GM23338 (cell line): ENCODE results near the gene DMWD. TPM values are rescaled to one million over a fixed set of nuclear protein-coding genes. Genes with fewer than 3 reads are reported as not detected.

ENCODE experiments used
- ATAC-seq: fragments of 200-7000 bp; cut with Tn5 transposase; 3 replicates; pipeline ENCODE4 v1.9.1; 2020
- DNase-seq: peaks from one replicate; pipeline ENCODE4 v3.0.0-alpha.2; 2015; ENCODE audit warnings: low spot score
- H2AFZ ChIP-seq: fragments of 200-600 bp; sonication (generic); 2 replicates; pipeline ENCODE4 v1.8.0; 2016; ENCODE audit warnings: antibody characterized with exemption, mild to moderate bottlenecking, moderate library complexity
- H3F3A ChIP-seq: fragments of 200-600 bp; sonication (generic); replicated peaks from 2 replicates; pipeline ENCODE4 v1.8.0; 2017; ENCODE audit warnings: antibody characterized with exemption, mixed run types, low read depth
- H3K27ac ChIP-seq: fragments of 200-600 bp; sonication (generic); 2 replicates; pipeline ENCODE4 v1.6.1; 2016; ENCODE audit warnings: low read depth
- H3K27me3 ChIP-seq: fragments of 200-600 bp; sonication (generic); 2 replicates; pipeline ENCODE4 v1.8.0; 2016; ENCODE audit warnings: mild to moderate bottlenecking, mixed run types, moderate library complexity; ENCODE audit not compliant: insufficient read depth
- H3K36me3 ChIP-seq: fragments of 200-600 bp; sonication (generic); 2 replicates; pipeline ENCODE4 v1.8.0; 2016; ENCODE audit warnings: mild to moderate bottlenecking; ENCODE audit not compliant: insufficient read depth
- H3K4me1 ChIP-seq: fragments of 200-600 bp; sonication (generic); 2 replicates; pipeline ENCODE4 v1.8.0; 2016; ENCODE audit warnings: mild to moderate bottlenecking, moderate library complexity; ENCODE audit not compliant: insufficient read depth
- H3K4me2 ChIP-seq: fragments of 200-600 bp; sonication (generic); 2 replicates; pipeline ENCODE4 v1.7.1; 2017; ENCODE audit warnings: mixed run types
- H3K4me3 ChIP-seq: fragments of 200-600 bp; sonication (generic); 2 replicates; pipeline ENCODE4 v1.6.1; 2016; ENCODE audit warnings: mixed run types
- H3K79me2 ChIP-seq: fragments of 200-600 bp; sonication (generic); replicated peaks from 2 replicates; pipeline ENCODE4 v1.8.0; 2017; ENCODE audit warnings: mild to moderate bottlenecking; ENCODE audit not compliant: insufficient read depth
- H3K9me2 ChIP-seq: fragments of 200-600 bp; sonication (generic); 2 replicates; pipeline ENCODE4 v1.8.0; 2017; ENCODE audit not compliant: insufficient read depth
- H4K20me1 ChIP-seq: fragments of 200-600 bp; sonication (generic); replicated peaks from 2 replicates; pipeline ENCODE4 v1.8.0; 2017; ENCODE audit warnings: mild to moderate bottlenecking; ENCODE audit not compliant: insufficient read depth
- H3K27ac Mint-ChIP-seq: 2 replicates; pipeline ENCODE4 v1.8.0; 2020; ENCODE audit warnings: inconsistent platforms, mild to moderate bottlenecking, moderate library complexity, mixed read lengths
- H3K27me3 Mint-ChIP-seq: 3 replicates; pipeline ENCODE4 v1.8.0; 2022; ENCODE audit warnings: low read depth, mild to moderate bottlenecking, moderate library complexity, mixed read lengths, inconsistent platforms; ENCODE audit not compliant: insufficient read depth, poor library complexity
- H3K36me3 Mint-ChIP-seq: 3 replicates; pipeline ENCODE4 v1.8.0; 2021; ENCODE audit warnings: low read depth, mild to moderate bottlenecking, inconsistent platforms, moderate library complexity, mixed read lengths
- H3K4me1 Mint-ChIP-seq: 3 replicates; pipeline ENCODE4 v1.8.0; 2020; ENCODE audit warnings: mild to moderate bottlenecking, inconsistent platforms, mixed read lengths
- H3K4me3 Mint-ChIP-seq: 3 replicates; pipeline ENCODE4 v1.8.0; 2021; ENCODE audit warnings: moderate library complexity, mild to moderate bottlenecking, inconsistent platforms, mixed read lengths
- H3K9me3 Mint-ChIP-seq: 3 replicates; pipeline ENCODE4 v1.8.0; 2020; ENCODE audit warnings: moderate library complexity, mild to moderate bottlenecking, inconsistent platforms, mixed read lengths
- CREB1 ChIP-seq: fragments of 250-450 bp; sonication (Bioruptor Pico); IDR thresholded peaks from 2 replicates; pipeline ENCODE4 v1.5.0; 2020; ENCODE audit warnings: low read depth, mild to moderate bottlenecking, moderate library complexity
- POLR2AphosphoS5 ChIP-seq: IDR thresholded peaks from 2 replicates; pipeline ENCODE4 v1.6.1; 2016; ENCODE audit warnings: antibody characterized with exemption, low read depth
- ZNF114 ChIP-seq: fragments of 250-450 bp; sonication (Bioruptor Pico); IDR thresholded peaks from 2 replicates; pipeline ENCODE4 v1.5.0; 2020; ENCODE audit warnings: mild to moderate bottlenecking, moderate library complexity
- ZNF331 ChIP-seq: fragments of 250-450 bp; sonication (Bioruptor Pico); IDR thresholded peaks from 2 replicates; pipeline ENCODE4 v1.5.0; 2020; ENCODE audit warnings: low read depth, mild to moderate bottlenecking, moderate library complexity
- polyA plus RNA-seq: library from polyadenylated mRNA; unstranded; fragments of >200 nt; fragmentation: Nextera tagmentation; extraction: Ambion mirVana; gene quantifications from 2 replicates; pipeline ENCODE4 v1.2.1, GENCODE V29; 2016
- total RNA-seq: library from RNA; depleted of rRNA; stranded (reverse); fragments of >200 nt; shearing (Covaris generic); gene quantifications from 2 replicates; pipeline ENCODE4 v1.2.3, GENCODE V29; 2014
- TF ChIP-seq, protein P1 (sequence below): fragments of 250-450 bp; sonication (Bioruptor Pico); IDR thresholded peaks from 2 replicates; pipeline ENCODE4 v1.5.0; 2020; ENCODE audit warnings: mild to moderate bottlenecking, moderate library complexity
- TF ChIP-seq, protein P2 (sequence below): IDR thresholded peaks from one replicate; pipeline ENCODE4 v1.6.1; 2018; ENCODE audit warnings: antibody characterized with exemption; ENCODE audit not compliant: unreplicated experiment
- TF ChIP-seq, protein P3 (sequence below), 2 experiments: fragments of 200-600 bp in 1 of 2; sonication (generic) in 1 of 2; conservative IDR thresholded peaks; 2 replicates each; pipeline versions ENCODE4 v1.5.1 to v1.6.1; 2016 to 2017; ENCODE audit warnings: antibody characterized with exemption in 2 of 2, low read depth in 2 of 2, mild to moderate bottlenecking in 2 of 2, moderate library complexity in 1 of 2

Gene DMWD
- total and polyA plus RNA-seq, 2 experiments from 2014 or later, result 12.1 to 45.6 TPM

DNA sequence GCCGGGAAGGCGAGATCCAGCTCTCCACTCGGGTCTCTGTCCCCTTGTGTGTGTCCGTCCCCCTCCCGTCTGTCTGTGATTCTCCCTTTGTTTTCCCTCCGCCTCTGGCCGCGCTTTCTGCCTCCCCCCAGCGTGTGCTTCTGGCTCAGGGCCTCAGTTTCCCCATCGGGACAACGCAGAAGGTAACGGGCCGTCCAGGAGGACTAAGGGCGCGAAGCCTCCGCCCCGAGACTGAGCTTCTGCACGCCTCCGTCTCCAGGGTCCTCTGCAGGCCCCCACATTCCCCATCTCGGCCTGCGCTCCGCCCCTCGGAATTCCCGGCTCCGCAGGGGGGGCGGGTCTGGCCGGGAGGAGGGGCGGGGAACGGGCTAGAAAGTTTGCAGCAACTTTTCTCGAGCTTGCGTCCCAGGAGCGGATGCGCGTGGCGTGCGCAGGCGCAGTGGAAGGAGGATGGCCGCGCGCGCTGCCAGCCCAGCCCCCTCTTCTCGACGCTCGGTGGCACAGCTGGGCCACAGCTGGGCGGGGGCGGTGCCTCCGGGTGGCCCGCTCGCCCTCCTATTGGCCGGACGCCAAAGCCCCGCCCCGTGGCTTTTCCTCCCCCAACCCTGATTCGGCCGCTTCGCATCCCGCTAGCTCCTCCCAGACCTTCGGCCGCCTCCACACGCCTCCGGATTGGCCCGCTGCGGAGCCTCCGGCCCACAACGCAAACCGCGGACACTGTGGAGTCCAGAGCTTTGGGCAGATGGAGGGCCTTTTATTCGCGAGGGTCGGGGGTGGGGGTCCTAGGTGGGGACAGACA, 23.5 kb downstream of the DMWD start, which contains the start of gene SIX5:
SIX5 (minus strand) TSS at position 269 of the 799 bp plus-strand sequence. CDS start 408 bp downstream, outside the sequence.
- Histone ChIP-seq H2AFZ (no peak within 1 kb of the TSS), H3K9me2 (no peaks in the 10 kb centered on the region)
- TF ChIP-seq POLR2AphosphoS5 (peak; percentile 87), CREB1 (CRISPR knock-in tag) (peak; percentile 72)
- TF ChIP-seq, protein P1, sequence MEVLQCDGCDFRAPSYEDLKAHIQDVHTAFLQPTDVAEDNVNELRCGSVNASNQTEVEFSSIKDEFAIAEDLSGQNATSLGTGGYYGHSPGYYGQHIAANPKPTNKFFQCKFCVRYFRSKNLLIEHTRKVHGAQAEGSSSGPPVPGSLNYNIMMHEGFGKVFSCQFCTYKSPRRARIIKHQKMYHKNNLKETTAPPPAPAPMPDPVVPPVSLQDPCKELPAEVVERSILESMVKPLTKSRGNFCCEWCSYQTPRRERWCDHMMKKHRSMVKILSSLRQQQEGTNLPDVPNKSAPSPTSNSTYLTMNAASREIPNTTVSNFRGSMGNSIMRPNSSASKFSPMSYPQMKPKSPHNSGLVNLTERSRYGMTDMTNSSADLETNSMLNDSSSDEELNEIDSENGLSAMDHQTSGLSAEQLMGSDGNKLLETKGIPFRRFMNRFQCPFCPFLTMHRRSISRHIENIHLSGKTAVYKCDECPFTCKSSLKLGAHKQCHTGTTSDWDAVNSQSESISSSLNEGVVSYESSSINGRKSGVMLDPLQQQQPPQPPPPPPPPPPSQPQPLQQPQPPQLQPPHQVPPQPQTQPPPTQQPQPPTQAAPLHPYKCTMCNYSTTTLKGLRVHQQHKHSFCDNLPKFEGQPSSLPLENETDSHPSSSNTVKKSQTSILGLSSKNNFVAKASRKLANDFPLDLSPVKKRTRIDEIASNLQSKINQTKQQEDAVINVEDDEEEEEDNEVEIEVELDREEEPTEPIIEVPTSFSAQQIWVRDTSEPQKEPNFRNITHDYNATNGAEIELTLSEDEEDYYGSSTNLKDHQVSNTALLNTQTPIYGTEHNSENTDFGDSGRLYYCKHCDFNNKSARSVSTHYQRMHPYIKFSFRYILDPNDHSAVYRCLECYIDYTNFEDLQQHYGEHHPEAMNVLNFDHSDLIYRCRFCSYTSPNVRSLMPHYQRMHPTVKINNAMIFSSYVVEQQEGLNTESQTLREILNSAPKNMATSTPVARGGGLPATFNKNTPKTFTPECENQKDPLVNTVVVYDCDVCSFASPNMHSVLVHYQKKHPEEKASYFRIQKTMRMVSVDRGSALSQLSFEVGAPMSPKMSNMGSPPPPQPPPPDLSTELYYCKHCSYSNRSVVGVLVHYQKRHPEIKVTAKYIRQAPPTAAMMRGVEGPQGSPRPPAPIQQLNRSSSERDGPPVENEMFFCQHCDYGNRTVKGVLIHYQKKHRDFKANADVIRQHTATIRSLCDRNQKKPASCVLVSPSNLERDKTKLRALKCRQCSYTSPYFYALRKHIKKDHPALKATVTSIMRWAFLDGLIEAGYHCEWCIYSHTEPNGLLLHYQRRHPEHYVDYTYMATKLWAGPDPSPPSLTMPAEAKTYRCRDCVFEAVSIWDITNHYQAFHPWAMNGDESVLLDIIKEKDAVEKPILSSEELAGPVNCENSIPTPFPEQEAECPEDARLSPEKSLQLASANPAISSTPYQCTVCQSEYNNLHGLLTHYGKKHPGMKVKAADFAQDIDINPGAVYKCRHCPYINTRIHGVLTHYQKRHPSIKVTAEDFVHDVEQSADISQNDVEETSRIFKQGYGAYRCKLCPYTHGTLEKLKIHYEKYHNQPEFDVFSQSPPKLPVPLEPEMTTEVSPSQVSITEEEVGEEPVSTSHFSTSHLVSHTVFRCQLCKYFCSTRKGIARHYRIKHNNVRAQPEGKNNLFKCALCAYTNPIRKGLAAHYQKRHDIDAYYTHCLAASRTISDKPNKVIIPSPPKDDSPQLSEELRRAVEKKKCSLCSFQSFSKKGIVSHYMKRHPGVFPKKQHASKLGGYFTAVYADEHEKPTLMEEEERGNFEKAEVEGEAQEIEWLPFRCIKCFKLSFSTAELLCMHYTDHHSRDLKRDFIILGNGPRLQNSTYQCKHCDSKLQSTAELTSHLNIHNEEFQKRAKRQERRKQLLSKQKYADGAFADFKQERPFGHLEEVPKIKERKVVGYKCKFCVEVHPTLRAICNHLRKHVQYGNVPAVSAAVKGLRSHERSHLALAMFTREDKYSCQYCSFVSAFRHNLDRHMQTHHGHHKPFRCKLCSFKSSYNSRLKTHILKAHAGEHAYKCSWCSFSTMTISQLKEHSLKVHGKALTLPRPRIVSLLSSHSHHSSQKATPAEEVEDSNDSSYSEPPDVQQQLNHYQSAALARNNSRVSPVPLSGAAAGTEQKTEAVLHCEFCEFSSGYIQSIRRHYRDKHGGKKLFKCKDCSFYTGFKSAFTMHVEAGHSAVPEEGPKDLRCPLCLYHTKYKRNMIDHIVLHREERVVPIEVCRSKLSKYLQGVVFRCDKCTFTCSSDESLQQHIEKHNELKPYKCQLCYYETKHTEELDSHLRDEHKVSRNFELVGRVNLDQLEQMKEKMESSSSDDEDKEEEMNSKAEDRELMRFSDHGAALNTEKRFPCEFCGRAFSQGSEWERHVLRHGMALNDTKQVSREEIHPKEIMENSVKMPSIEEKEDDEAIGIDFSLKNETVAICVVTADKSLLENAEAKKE, result no peak

DNA sequence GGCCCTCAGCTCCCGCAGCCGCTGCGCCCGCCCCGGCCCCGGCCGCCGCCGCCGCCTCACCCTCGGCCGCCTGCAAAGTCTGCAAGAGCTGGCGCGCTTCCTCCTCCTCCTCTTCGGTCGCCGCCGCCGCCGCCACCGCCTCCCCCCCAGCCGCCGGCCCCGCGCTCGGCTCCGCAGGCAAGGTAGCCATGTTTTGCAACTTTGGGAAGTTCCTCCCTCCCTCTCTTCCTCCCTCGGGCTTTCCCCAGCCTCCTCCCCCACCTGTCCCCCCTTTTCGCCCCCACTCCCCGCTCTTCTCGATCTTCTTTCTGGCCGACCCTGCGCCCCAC, 24.0 kb downstream of the DMWD start:
- no peaks in the 10 kb centered on the region for H3K79me2 ChIP-seq
- no peaks in the 10 kb centered on the region for H3K27me3 ChIP-seq
- H2AFZ ChIP-seq, result no peak overlapping the region
- Mint-ChIP-seq H3K4me3 (peak overlapping the region; percentile 91), H3K36me3 (peaks cover 15% of the 10 kb centered on the region), H3K27me3 (peaks cover 33% of the 10 kb centered on the region), H3K4me1 (peaks cover 30% of the 10 kb centered on the region), H3K9me3 (no peaks in the 10 kb centered on the region), H3K27ac (peak overlapping the region; percentile 99)
- H3F3A ChIP-seq, result peaks cover 24% of the 10 kb centered on the region
- H3K4me2 ChIP-seq, result peak overlapping the region; percentile 94
- H3K36me3 ChIP-seq, result 0 out of 2 replicates have a peak, but pooled peaks cover 2% of the 10 kb centered on the region
- DNase-seq (peak; percentile 51), ATAC-seq (no peak)
- no peaks in the 10 kb centered on the region for H3K9me2 ChIP-seq
- H3K27ac ChIP-seq, result peak overlapping the region; percentile 100
- peak overlapping the region; percentile 83 for H3K4me3 ChIP-seq
- H4K20me1 ChIP-seq, result no peaks in the 10 kb centered on the region; the same call in 1 of the 2 replicates
- peaks cover 37% of the 10 kb centered on the region for H3K4me1 ChIP-seq
- TF ChIP-seq ZNF114 (CRISPR knock-in tag) (no peak), CREB1 (CRISPR knock-in tag) (no peak), POLR2AphosphoS5 (no peak), ZNF331 (CRISPR knock-in tag) (no peak)
- TF ChIP-seq, protein P2, sequence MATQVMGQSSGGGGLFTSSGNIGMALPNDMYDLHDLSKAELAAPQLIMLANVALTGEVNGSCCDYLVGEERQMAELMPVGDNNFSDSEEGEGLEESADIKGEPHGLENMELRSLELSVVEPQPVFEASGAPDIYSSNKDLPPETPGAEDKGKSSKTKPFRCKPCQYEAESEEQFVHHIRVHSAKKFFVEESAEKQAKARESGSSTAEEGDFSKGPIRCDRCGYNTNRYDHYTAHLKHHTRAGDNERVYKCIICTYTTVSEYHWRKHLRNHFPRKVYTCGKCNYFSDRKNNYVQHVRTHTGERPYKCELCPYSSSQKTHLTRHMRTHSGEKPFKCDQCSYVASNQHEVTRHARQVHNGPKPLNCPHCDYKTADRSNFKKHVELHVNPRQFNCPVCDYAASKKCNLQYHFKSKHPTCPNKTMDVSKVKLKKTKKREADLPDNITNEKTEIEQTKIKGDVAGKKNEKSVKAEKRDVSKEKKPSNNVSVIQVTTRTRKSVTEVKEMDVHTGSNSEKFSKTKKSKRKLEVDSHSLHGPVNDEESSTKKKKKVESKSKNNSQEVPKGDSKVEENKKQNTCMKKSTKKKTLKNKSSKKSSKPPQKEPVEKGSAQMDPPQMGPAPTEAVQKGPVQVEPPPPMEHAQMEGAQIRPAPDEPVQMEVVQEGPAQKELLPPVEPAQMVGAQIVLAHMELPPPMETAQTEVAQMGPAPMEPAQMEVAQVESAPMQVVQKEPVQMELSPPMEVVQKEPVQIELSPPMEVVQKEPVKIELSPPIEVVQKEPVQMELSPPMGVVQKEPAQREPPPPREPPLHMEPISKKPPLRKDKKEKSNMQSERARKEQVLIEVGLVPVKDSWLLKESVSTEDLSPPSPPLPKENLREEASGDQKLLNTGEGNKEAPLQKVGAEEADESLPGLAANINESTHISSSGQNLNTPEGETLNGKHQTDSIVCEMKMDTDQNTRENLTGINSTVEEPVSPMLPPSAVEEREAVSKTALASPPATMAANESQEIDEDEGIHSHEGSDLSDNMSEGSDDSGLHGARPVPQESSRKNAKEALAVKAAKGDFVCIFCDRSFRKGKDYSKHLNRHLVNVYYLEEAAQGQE, result no peak
- TF ChIP-seq, protein P3, sequence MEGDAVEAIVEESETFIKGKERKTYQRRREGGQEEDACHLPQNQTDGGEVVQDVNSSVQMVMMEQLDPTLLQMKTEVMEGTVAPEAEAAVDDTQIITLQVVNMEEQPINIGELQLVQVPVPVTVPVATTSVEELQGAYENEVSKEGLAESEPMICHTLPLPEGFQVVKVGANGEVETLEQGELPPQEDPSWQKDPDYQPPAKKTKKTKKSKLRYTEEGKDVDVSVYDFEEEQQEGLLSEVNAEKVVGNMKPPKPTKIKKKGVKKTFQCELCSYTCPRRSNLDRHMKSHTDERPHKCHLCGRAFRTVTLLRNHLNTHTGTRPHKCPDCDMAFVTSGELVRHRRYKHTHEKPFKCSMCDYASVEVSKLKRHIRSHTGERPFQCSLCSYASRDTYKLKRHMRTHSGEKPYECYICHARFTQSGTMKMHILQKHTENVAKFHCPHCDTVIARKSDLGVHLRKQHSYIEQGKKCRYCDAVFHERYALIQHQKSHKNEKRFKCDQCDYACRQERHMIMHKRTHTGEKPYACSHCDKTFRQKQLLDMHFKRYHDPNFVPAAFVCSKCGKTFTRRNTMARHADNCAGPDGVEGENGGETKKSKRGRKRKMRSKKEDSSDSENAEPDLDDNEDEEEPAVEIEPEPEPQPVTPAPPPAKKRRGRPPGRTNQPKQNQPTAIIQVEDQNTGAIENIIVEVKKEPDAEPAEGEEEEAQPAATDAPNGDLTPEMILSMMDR (conservative IDR thresholded peaks at IDR 0.05; ENCODE audit: low read depth in 2 of 2), result no peak

More for the DNA sequence above, 23.5 kb downstream of the DMWD start, which contains the start of gene SIX5:
- H3K4me3 ChIP-seq, result peak within 1 kb of the TSS; percentile 83
- no peaks in the 10 kb centered on the region for H3K9me3 Mint-ChIP-seq
- H3K36me3 Mint-ChIP-seq, result peaks cover 15% of the 10 kb centered on the region
- H3K79me2 ChIP-seq, result no peaks in the 10 kb centered on the region
- peaks cover 28% of the 10 kb centered on the region for H3K4me1 Mint-ChIP-seq
- peak within 1 kb of the TSS; percentile 91 for H3K4me3 Mint-ChIP-seq
- H3K27me3 ChIP-seq, result no peaks in the 10 kb centered on the region
- 0 out of 2 replicates have a peak, but pooled peaks cover 3% of the 10 kb centered on the region for H3K36me3 ChIP-seq
- peak within 1 kb of the TSS; percentile 99 for H3K27ac Mint-ChIP-seq
- H4K20me1 ChIP-seq, result no peaks in the 10 kb centered on the region; the same call in 1 of the 2 replicates
- H3K4me1 ChIP-seq, result peaks cover 33% of the 10 kb centered on the region
- H3K4me2 ChIP-seq, result peak within 1 kb of the TSS; percentile 99
- peaks cover 35% of the 10 kb centered on the region for H3K27me3 Mint-ChIP-seq
- ATAC-seq (peak; percentile 46), DNase-seq (peak; percentile 99)
- H3K27ac ChIP-seq, result peak within 1 kb of the TSS; percentile 100
- peaks cover 25% of the 10 kb centered on the region for H3F3A ChIP-seq
